SKM-1 treated with dmso at 0.1 percent for 144 hours (cell line): Measurements from ENCODE around the gene TBKBP1.
A peak's percentile ranks its signal among the peaks of the same experiment; 100 is the strongest.

ENCODE experiments used
- DNase-seq: peaks from one replicate; lab custom pipeline; 2025; ENCODE audit not compliant: unreplicated experiment; lab: John Stamatoyannopoulos, UW

TBKBP1 gene

GRCh38 chr17:47693731-47694580, at the start of gene TBKBP1:
Gene TBKBP1 (plus strand): TSS chr17:47694161. CDS start chr17:47696113, 1,952 bp downstream.
- peak; percentile 40 for DNase-seq

- DNase-seq = peak; percentile 67
Measured at GRCh38 chr17:47644324-47644723, 49.6 kb upstream of the TBKBP1 start.

- peak; percentile 99 for DNase-seq
Measured at GRCh38 chr17:47649153-47649971, 44.6 kb upstream of the TBKBP1 start, which contains the start of gene KPNB1. Gene KPNB1 (plus strand): TSS chr17:47649919. CDS start chr17:47650245, 326 bp downstream.

GRCh38 chr17:47649972-47650524, 43.9 kb upstream of the TBKBP1 start:
- DNase-seq = no peak

GRCh38 chr17:47650525-47651522, 43.1 kb upstream of the TBKBP1 start:
- peak; percentile 90 for DNase-seq

GRCh38 chr17:47651704-47652103, 42.3 kb upstream of the TBKBP1 start:
- no peak for DNase-seq

GRCh38 chr17:47652570-47652969, 41.4 kb upstream of the TBKBP1 start:
- no peak for DNase-seq

- no peak for DNase-seq
Measured at GRCh38 chr17:47653442-47653841, 40.5 kb upstream of the TBKBP1 start.

- DNase-seq = no peak
Measured at GRCh38 chr17:47654991-47655390, 39.0 kb upstream of the TBKBP1 start.

GRCh38 chr17:47660064-47660492, 33.9 kb upstream of the TBKBP1 start:
- DNase-seq = no peak

- DNase-seq = peak; percentile 34
Measured at GRCh38 chr17:47663912-47664623, 29.9 kb upstream of the TBKBP1 start.

- DNase-seq = no peak
Measured at GRCh38 chr17:47664624-47664941, 29.4 kb upstream of the TBKBP1 start.

- peak; percentile 62 for DNase-seq
Measured at GRCh38 chr17:47665655-47666054, 28.3 kb upstream of the TBKBP1 start.

- DNase-seq = peak; percentile 20
Measured at GRCh38 chr17:47669081-47669480, 24.9 kb upstream of the TBKBP1 start.

- DNase-seq = peak; percentile 58
Measured at GRCh38 chr17:47670064-47670463, 23.9 kb upstream of the TBKBP1 start.

- DNase-seq = no peak
Measured at GRCh38 chr17:47674499-47674898, 19.5 kb upstream of the TBKBP1 start.

GRCh38 chr17:47675380-47676198, 18.4 kb upstream of the TBKBP1 start:
- DNase-seq = no peak

- DNase-seq = no peak
Measured at GRCh38 chr17:47676199-47676472, 17.8 kb upstream of the TBKBP1 start.

- DNase-seq = no peak
Measured at GRCh38 chr17:47676510-47677165, 17.3 kb upstream of the TBKBP1 start.
